ENCODE data around the gene TCP1. TPM values are rescaled to one million over a fixed set of nuclear protein-coding genes. Genes with fewer than 3 reads are reported as not detected.

Gene TCP1
- total and polyA plus RNA-seq, 2 of the 13 experiments (the other 11 are each of a cell fraction or from before 2014, with no cell fraction given), result 116 to 553 TPM

- TF ChIP-seq ZBTB10 (CRISPR knock-in tag; IDR thresholded peaks at IDR 0.05; ENCODE audit: borderline replicate concordance) (no peak; the same call in 1 of the 2 replicates), ZSCAN12 (CRISPR knock-in tag; IDR thresholded peaks at IDR 0.05) (peak; percentile 89), ZNF3 (CRISPR knock-in tag; IDR thresholded peaks at IDR 0.05) (no peak), MLLT10 (CRISPR knock-in tag; IDR thresholded peaks at IDR 0.05) (no peak; the same call in 1 of the 2 replicates), AHR (CRISPR knock-in tag; IDR thresholded peaks at IDR 0.05) (no peak; the same call in none of the 2 replicates), ZNF24 (IDR thresholded peaks at IDR 0.05) (no peak), NCOA1 (CRISPR knock-in tag; IDR thresholded peaks at IDR 0.05) (peak; percentile 97), HOXA3 (CRISPR knock-in tag; IDR thresholded peaks at IDR 0.05) (peak; percentile 69), ZFP41 (CRISPR knock-in tag; IDR thresholded peaks at IDR 0.05; ENCODE audit: borderline replicate concordance) (no peak), PPARG (CRISPR knock-in tag; conservative IDR thresholded peaks at IDR 0.05) (0 out of 2 replicates have a peak, but pooled peaks have one; percentile 12), MAZ (IDR thresholded peaks at IDR 0.05; ENCODE audit: borderline replicate concordance, low read depth, low read length) (peak; percentile 70), MAZ (CRISPR knock-in tag; IDR thresholded peaks at IDR 0.05; ENCODE audit: low read depth) (peak; percentile 87), ZNF839 (CRISPR knock-in tag; IDR thresholded peaks at IDR 0.05; ENCODE audit: borderline replicate concordance) (no peak), KLF9 (CRISPR knock-in tag; IDR thresholded peaks at IDR 0.05; ENCODE audit: low read depth) (peak; percentile 21; the same call in 1 of the 2 replicates), NFE2L1 (CRISPR knock-in tag; IDR thresholded peaks at IDR 0.05; ENCODE audit: borderline replicate concordance) (no peak), TAF1 (CRISPR knock-in tag; IDR thresholded peaks at IDR 0.05) (peak; percentile 98), KLF11 (CRISPR knock-in tag; IDR thresholded peaks at IDR 0.05) (peak; percentile 99), ZFP82 (CRISPR knock-in tag; IDR thresholded peaks at IDR 0.05; ENCODE audit: borderline replicate concordance) (peak; percentile 98; the same call in 1 of the 2 replicates), KDM2A (CRISPR knock-in tag; IDR thresholded peaks at IDR 0.05; ENCODE audit: borderline replicate concordance, low read depth) (peak; percentile 93), ARID3A (IDR thresholded peaks at IDR 0.05; ENCODE audit: low read depth, low read length) (no peak), CBX2 (IDR thresholded peaks at IDR 0.05; ENCODE audit: low read depth, low read length) (no peak), CBX2 (CRISPR knock-in tag; IDR thresholded peaks at IDR 0.05; ENCODE audit: low read depth) (0 out of 2 replicates have a peak, but pooled peaks have one; percentile 49), NCOA5 (CRISPR knock-in tag; IDR thresholded peaks at IDR 0.05) (peak; percentile 89; the same call in 1 of the 2 replicates), ZBTB46 (CRISPR knock-in tag; IDR thresholded peaks at IDR 0.05; ENCODE audit: borderline replicate concordance) (0 out of 2 replicates have a peak, but pooled peaks have one; percentile 14), ATAD3A (CRISPR knock-in tag; IDR thresholded peaks at IDR 0.05) (peak; percentile 68; the same call in 1 of the 2 replicates)
Observed at GRCh38 chr6:159761873-159762680, 27.3 kb downstream of the TCP1 start, which contains the start of gene ACAT2 (continued).

All from HepG2 (cell line).